GM21529 (cell line): ENCODE data around the gene ZNF670.
"Not testable (repeated sequence)": the region's sequence is repeated elsewhere in the genome, so short reads cannot be mapped to it uniquely, and the experiment has no call there.

Experiments
- ATAC-seq: cut with Tn5 transposase; IDR thresholded peaks from one replicate; pipeline ENCODE4 v1.9.1; 2021; ENCODE audit not compliant: unreplicated experiment

ZNF670 gene

GRCh38 chr1:247078258-247079140 is at the start of gene ZNF670:
Gene ZNF670 (minus strand): TSS chr1:247078811. CDS start chr1:247078596, 215 bp downstream.
- ATAC-seq: peak; percentile 100

DNA sequence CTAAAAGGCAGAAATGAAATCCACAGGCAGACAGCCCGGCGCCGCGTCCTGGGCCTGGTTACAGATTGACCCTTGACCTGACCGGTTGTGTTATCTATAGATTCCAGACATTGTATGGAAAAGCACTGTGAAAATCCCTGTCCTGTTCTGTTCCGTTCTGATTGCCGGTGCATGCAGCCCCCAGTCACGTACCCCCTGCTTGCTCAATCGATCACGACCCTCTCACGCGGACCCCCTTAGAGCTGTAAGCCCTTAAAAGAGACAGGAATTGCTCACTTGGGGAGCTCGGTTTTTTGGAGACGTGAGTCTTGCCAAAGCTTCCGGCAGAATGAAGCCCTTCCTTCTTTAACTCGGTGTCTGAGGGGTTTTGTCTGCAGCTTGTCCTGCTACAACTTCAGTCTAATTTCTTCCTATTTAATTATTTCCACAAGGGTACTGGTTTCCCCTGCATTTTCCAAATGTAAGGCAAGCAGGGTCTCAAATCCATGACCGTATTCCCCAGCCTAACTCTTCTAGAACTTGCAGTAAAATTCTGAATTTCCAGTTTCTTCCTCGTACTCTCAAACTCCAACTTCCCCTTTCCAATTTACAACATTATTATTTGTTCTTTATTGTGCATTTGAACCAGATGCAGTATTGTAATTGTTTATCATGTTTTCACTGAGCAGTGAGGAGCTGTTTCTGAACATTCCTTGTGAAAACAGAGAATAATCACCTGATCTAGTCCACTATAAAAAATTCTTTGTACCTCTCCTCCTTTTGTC is 49.1 kb upstream of the ZNF670 start:
- ATAC-seq: not testable (repeated sequence)

DNA sequence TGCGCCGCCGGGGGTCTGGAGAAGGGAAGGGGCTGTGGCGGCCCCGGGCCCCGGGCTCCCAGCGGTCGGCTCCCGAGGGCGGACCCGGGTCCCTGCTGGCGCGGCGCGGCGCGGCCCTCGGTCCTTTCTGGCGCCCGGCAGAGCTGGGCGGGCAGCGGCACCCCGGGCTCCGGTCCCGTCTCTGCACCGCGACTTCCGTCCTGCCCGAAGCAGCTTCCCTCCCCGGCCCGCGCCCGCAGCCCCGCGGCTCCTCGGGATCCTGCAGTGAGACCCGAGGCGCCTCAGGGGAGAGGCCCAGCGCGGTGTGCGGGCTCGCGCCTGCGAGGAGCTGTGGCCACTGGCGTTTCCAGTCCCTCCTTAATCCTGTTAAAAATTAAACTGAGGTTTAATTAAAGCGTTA is 48.0 kb upstream of the ZNF670 start:
- peak; percentile 61 for ATAC-seq

GRCh38 chr1:247126166-247126565 is 47.6 kb upstream of the ZNF670 start:
- ATAC-seq: peak; percentile 99

- no peak for ATAC-seq
Observed at GRCh38 chr1:247121382-247121781, 42.8 kb upstream of the ZNF670 start.

- not testable (repeated sequence) for ATAC-seq
Observed at GRCh38 chr1:247120408-247120668, 41.7 kb upstream of the ZNF670 start.

- no peak for ATAC-seq
Observed at GRCh38 chr1:247119600-247120407, 41.2 kb upstream of the ZNF670 start.

DNA sequence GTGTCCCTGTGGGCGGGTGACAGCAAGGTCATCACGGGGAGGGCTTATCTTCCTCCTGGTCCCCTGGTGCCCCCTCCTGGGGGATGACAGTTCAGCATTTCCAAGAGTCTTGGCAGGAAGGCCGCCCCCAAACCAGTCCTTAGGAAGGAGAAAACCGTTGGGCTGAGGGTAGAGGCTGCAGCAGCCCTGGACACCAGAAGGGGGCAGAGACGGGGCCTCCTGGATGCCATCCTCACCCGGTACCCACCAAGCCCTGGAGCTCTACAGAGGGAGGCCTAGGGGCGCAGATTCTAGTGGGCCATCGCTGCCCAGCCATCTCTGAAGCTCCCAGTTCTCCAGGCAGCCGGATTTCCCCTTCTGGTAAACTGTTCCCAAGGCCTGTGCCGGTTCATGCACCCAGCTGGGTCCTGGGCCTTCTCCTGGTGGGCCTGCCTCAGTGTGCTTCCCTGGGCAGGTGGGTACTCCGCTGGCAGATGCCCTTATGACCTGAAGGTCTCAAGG is 40.4 kb upstream of the ZNF670 start:
- ATAC-seq: no peak

- ATAC-seq: no peak
Observed at GRCh38 chr1:247115545-247115944, 36.9 kb upstream of the ZNF670 start.

GRCh38 chr1:247115141-247115510 is 36.5 kb upstream of the ZNF670 start:
- no peak for ATAC-seq

DNA sequence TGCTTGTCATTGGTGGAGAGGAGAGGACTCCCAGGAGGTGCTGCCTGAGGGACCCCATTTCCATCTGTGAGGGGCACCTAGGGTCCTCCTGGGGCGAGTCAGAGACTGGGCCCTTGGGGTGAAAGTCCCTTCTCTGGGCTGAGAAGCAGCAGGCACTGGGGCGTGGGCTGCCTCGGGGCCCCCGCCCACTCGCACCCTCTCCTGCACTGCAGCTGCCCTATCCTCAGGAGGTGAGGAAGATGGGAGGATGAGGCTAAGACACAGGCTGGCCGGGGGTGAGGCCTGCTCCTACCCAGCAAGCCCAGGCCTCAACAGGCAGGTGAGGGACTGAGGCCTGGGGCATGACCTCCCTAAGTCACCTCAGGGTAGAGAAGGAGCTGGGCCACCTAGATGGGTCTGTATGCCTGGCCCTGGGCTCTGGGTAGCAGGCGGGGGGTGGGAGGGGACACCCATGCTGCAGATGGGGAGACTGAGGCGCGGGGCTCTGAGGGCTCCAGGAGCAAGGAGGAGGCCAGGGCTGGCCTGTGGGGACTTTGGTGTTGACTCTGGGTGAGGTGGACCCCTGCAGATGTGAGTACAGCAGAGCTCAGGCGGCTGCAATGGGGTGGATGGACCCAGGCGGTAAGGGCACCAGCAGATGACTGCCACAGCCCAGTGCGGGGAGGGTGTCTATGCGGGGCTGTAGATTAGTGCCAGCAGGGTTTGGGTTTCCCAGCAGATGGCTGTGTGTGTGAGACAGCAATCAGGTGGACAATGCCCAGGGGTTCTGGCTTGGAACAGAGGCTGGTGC is 35.9 kb upstream of the ZNF670 start:
- no peak for ATAC-seq

- no peak for ATAC-seq
Observed at GRCh38 chr1:247113733-247114271, 35.2 kb upstream of the ZNF670 start.

DNA sequence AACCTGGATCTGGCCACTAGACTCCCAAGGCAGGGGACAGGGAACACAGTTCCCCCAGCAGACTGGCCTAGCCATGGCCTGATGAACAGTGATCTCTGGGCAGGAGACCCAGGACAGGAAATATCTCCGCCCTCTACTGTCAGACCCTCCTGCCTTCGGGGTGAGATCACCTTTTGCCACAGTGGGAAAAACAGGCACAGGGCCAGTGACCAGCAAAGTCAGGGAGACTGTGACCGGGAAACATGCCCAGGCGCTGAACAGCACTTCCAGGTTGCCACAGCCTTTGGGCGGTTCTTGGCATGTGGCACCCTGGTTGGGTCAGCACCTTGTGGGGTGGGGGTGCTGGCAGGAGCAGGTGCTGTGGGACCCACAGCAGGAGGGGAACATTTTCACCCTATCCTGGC is 34.5 kb upstream of the ZNF670 start:
- ATAC-seq: no peak

- ATAC-seq: no peak
Observed at GRCh38 chr1:247112479-247112781, 33.8 kb upstream of the ZNF670 start.

DNA sequence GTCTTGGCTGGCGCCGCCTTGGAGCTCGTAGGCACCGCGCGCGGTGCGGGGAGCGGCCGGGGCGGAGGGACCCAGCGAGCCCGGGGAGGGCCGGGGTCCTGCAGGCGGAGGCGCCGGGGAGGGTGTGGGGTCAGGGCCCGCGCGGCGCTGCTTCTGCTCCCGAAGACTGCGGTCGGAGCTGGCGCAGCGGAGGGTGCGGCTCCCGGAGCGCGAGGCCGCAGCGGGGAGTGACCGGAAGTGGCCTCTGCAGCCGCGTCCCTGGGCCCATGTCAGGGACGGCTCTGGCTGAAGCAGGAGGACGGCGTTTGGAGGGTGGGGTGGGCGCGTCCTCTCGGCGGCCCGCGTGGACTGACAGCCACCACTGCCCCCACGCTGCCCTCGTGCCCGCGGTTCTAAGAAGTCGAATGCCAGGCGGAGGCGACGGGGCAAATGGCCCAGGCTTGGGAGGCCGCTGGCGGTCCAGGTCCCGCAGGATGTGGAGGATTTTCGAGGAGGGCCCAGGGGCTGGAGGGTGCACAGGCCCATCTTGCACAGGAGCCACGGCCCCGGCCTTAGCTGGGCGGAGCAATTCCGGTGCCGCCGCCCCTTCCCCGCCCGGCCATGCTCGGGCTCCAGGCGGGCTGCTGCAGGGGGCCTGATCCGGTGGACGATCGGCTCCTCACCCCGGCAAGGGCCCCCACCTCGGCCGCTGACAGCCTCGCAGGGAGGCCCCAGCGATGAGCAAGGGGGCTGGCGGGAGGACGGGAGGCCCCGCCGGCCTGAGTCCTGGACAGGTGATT is 33.3 kb upstream of the ZNF670 start:
- ATAC-seq: no peak

DNA sequence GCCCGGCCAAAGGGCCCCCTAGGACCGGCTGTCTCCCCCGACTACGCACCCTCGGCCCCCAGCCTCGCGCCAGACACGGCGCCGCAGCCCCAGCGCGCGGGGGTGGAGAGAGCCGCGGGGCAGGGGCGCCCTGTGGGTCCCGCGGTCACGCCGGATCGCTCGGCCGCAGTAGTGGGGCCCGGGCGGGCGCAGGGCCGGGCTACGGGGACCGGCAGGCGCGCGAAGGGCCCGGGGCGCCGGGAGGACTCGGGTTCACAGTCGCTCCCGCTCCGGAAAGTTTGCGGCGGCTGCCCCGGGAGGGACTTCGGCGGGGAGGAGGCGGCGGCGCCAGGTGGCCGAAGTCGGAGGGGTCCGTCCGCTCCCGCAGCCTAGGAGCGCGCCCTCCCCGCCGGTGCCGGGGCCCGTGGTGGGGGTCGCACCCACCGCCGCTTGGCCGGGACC is 32.7 kb upstream of the ZNF670 start:
- ATAC-seq: no peak

GRCh38 chr1:247110627-247111258 is 32.1 kb upstream of the ZNF670 start:
- no peak for ATAC-seq

DNA sequence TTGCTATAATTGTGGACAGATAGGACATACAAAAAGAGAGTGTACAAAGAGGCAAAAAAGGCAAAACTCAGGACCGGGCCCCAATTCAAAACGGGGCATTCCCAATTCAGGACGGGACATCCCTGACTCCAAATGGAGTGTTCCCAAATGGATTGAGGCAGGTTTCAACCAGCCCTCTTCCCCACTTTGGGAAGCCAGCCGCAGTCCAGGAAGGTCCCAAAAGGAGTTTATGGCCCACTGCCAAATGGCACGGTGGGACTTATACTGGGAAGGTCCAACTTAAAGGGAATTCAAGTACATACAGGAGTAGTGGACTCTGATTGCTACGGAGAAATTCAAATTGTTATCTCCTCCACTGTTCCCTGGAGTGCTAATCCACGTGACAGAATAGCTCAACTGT is 29.1 kb upstream of the ZNF670 start:
- no peak for ATAC-seq

DNA sequence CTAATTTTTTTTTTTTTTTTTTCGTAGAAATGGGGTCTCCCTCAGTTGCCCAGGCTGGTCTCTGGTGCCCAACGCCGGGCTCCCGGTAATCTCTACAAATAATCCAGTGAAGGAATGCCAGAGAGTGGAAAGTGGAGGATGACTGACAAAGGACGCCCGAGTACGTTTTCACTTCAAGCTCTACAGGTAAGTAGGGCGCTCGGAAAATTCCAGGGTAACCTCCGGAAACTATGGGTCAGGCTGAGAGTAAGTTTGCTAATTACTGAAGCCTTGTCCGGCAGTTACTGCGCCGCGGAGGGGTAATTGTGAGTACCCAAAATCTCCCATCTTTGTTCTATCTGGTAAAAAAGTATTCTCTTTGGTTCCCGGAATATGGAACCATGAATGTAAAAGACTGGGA is 27.4 kb upstream of the ZNF670 start:
- no peak for ATAC-seq
